Lower leg skin (tissue), 4 donors: ENCODE measurements around the gene HOXA9. TPM values are rescaled to one million over a fixed set of nuclear protein-coding genes. Genes with fewer than 3 reads are reported as not detected.

Source experiments
- DNase-seq, 2 donors: peaks; one replicate each; pipeline ENCODE4 v3.0.0-alpha.2; 2019; ENCODE audit warnings: low spot score in 2 of 2
- H3K4me3 ChIP-seq: fragments of 200-600 bp; sonication (generic); 2 replicates; pipeline ENCODE4 v1.5.1; 2017; ENCODE audit warnings: mild to moderate bottlenecking, low read depth; ENCODE audit not compliant: poor library complexity, severe bottlenecking
- POLR2A ChIP-seq, 2 donors: fragments of 450-650 bp; IDR thresholded peaks; one replicate each; pipeline ENCODE4 v1.6.1; 2016 to 2017; ENCODE audit warnings: antibody characterized with exemption in 2 of 2, mild to moderate bottlenecking in 1 of 2, moderate library complexity in 1 of 2
- WGBS, 2 donors: methylation state at CpG; one replicate each; pipeline ENCODE4 v1.1.5; 2018; 5-methylcytosine and 5-hydroxymethylcytosine counted together
- intact Hi-C: fragments of 100-400 bp; cut with DNase I; formaldehyde crosslinking; loops from one replicate; pipeline ENCODE4 v1.15.0; 2023; ENCODE audit warnings: low total_unique reads
- microRNA counts, 2 donors: library from miRNA; unstranded; fragments of <30 nt; microRNA quantifications; one replicate each; lab custom pipeline; 2016
- microRNA-seq, 2 donors: library from miRNA; unstranded; fragments of <30 nt; microRNA quantifications; one replicate each; pipeline ENCODE4, GENCODE V29; 2016; ENCODE audit warnings: borderline replicate concordance in 2 of 2, borderline number of aligned reads in 1 of 2
- total RNA-seq, 4 donors: library from RNA; depleted of rRNA; stranded (reverse); fragments of >200 nt; gene quantifications; one replicate each; pipeline ENCODE4 v1.1.0, GENCODE V29; 2016
- TF ChIP-seq, protein P1 (sequence below), 3 donors: fragments of 450-650 bp; IDR thresholded peaks; one replicate each; pipeline ENCODE4 v1.5.1; 2016; ENCODE audit warnings: antibody characterized with exemption in 3 of 3, mild to moderate bottlenecking in 3 of 3, moderate library complexity in 2 of 3

Gene HOXA9
- total RNA-seq, 4 donors from 2014 or later, result 43.1 to 50.1 (median 46.9) TPM

DNA sequence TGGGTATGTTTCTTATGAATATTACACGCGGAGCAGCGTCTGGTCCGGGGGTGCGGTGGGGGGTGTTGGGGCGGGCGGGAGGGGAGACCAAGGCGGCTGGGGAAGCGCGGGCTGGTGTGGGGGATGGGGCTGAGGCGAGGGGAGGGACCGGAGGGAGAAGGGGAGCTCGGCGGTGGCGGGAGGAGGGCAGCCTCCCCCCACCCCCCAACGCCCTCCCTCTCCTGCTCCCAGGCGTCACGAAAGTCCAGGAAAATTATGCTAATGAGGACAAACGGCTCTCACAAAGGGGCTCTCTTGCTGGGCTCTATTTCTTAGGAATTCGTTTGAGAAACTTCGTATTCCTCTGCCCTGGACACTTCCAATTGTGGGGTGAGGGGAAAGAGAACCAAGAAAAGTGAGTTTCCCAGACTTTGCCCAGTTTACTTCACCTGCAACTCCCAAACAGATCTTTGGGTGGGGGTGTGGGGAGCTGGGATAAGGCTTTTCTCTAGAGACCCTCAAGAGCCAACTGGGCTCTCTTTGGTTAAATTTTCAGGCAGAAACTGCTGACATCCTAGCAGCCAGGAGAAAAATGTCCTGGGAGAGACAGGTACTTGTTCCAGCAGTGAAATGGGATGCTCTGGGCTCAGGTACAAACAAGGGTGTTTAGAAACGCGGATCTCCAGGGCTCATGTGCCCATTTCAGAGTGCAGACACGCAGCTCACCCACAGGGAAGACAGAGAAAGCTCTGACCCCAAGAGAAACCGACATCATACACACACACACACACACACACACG, 51.2 kb downstream of the HOXA9 start:
- TF ChIP-seq, protein P1, sequence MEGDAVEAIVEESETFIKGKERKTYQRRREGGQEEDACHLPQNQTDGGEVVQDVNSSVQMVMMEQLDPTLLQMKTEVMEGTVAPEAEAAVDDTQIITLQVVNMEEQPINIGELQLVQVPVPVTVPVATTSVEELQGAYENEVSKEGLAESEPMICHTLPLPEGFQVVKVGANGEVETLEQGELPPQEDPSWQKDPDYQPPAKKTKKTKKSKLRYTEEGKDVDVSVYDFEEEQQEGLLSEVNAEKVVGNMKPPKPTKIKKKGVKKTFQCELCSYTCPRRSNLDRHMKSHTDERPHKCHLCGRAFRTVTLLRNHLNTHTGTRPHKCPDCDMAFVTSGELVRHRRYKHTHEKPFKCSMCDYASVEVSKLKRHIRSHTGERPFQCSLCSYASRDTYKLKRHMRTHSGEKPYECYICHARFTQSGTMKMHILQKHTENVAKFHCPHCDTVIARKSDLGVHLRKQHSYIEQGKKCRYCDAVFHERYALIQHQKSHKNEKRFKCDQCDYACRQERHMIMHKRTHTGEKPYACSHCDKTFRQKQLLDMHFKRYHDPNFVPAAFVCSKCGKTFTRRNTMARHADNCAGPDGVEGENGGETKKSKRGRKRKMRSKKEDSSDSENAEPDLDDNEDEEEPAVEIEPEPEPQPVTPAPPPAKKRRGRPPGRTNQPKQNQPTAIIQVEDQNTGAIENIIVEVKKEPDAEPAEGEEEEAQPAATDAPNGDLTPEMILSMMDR (IDR thresholded peaks at IDR 0.05), result no peak
- no peak for TF ChIP-seq POLR2A (IDR thresholded peaks at IDR 0.05)

DNA sequence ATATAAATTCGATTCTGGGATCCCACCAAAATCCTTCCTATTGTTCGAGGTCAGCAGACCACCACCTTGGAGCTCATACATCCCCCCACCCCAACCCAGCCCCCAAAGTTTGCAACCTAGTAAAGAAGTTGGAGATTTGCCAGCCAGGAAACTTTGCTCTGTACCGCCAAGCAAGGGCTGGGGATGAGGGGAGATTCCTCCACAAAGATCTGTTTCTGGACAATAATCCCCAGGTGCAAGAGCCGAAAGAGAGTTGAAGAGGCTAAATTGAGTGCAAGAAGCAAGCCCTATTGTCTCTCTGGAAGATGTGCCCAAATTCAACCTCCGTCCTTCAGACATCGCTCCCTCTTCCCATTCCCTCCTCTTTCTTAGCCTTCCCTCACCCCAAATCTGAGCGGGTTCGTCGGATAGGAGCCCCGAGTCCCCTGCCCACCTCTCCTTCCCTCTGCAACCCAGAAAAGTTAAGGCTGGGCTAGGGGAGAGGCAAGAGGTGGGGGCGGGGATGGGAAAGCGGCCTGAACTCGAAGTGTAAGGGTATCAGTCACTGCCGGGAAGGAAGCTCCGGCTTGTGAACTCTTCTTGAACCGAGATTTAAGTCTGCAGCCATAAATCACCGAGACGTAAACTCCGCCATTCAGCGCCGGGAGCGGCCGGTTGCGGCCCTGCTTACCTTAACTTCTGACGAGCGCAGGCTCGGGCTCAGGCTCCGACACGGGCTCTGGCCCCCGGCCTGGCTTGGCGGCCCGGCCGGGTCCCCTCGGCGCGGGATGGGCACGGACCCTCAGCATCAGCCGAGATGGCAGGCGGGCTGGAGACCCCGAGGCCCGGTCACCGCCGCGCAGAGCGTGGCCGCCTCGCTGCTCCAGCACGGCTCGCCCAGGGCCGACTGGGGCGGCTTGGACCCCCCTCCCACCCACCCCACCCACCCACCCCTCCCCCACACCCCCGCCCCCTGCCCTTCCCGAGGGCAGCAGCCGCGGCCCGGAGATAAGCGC, 52.1 kb downstream of the HOXA9 start:
- 43 to 53% methylated on average over 39 to 45 of the region's 57 CpGs for WGBS, 2 donors
- intact Hi-C loops, result no loop called here
- DNase-seq, result no peak
- no peak overlapping the region for H3K4me3 ChIP-seq
- no peak for TF ChIP-seq POLR2A (IDR thresholded peaks at IDR 0.05)
- TF ChIP-seq, protein P1 (IDR thresholded peaks at IDR 0.05), result no peak

More for the DNA sequence above, 51.2 kb downstream of the HOXA9 start:
- no peak for DNase-seq
- intact Hi-C loops, result no loop called here
- H3K4me3 ChIP-seq, result no peak overlapping the region
- WGBS, 2 donors, result 21 to 33% methylated on average over 20 to 23 of the region's 26 CpGs

MicroRNA genes within 50 kb of the gene (microRNA counts, 767-probe panel; counts per million panel counts)
- microRNA hsa-miR-196b-5p (lab: Ali Mortazavi, UCI), result 0 to 358 counts per million in 2 donors

Small RNAs within 50 kb of the gene (microRNA-seq; reads per million reads assigned to microRNA genes)
- 2,667 to 2,681 reads per million in 2 donors for gene MIR196B

Other genes with a start within 250 kb of the HOXA9 start
- 1 to 10 TPM in 2 of 4 donors, under 1 TPM in 2; 0.63 to 3.2 (median 1.9) TPM for gene HOXA1, start 69.5 kb downstream of the HOXA9 start, total RNA-seq
- 1 to 10 TPM in 3 of 4 donors, under 1 TPM in 1; 0.39 to 2.5 (median 1.8) TPM for gene HOXA2, start 62.9 kb downstream of the HOXA9 start, total RNA-seq
- gene HOXA4, start 34.8 kb downstream of the HOXA9 start, total RNA-seq, result 1 to 10 TPM; 1.3 to 2.9 (median 2.0) TPM
- gene HOXA5, start 21.9 kb downstream of the HOXA9 start, total RNA-seq, result 10 to 100 TPM in 1 of 4 donors, 1 to 10 TPM in 3; 5.1 to 15.1 (median 6.1) TPM
- 10 to 100 TPM in 3 of 4 donors, 1 to 10 TPM in 1; 5.7 to 15.4 (median 12.4) TPM for gene HOXA6, start 17.8 kb downstream of the HOXA9 start, total RNA-seq
- gene HOXA3, start 13.0 kb downstream of the HOXA9 start, total RNA-seq, result 10 to 100 TPM in 2 of 4 donors, 1 to 10 TPM in 2; 4.9 to 20.2 (median 13.2) TPM
- 10 to 100 TPM; 10.0 to 26.1 (median 18.1) TPM for gene HOXA7, start 8.9 kb downstream of the HOXA9 start, total RNA-seq
- 10 to 100 TPM in 1 of 4 donors, 1 to 10 TPM in 3; 4.9 to 11.2 (median 6.7) TPM for gene HOXA10, start 8.8 kb upstream of the HOXA9 start, total RNA-seq
- gene HOXA11, start 19.7 kb upstream of the HOXA9 start, total RNA-seq, result 1 to 10 TPM in 2 of 4 donors, under 1 TPM in 1, not detected in 1; 0.27 to 1.4 (median 1.0) TPM
- under 1 TPM; 0.11 to 0.54 (median 0.27) TPM for gene HOXA13, start 34.6 kb upstream of the HOXA9 start, total RNA-seq
- not detected for gene EVX1, start 77.3 kb upstream of the HOXA9 start, total RNA-seq